Measurements from ENCODE around the gene SHPK. TPM values are rescaled to one million over a fixed set of nuclear protein-coding genes. Genes with fewer than 3 reads are reported as not detected.
A peak's percentile ranks its signal among the peaks of the same experiment; 100 is the strongest.

The SHPK gene
- total and polyA plus RNA-seq, 4 donors, result 9.3 to 66.6 (median 17.0) TPM

DNA sequence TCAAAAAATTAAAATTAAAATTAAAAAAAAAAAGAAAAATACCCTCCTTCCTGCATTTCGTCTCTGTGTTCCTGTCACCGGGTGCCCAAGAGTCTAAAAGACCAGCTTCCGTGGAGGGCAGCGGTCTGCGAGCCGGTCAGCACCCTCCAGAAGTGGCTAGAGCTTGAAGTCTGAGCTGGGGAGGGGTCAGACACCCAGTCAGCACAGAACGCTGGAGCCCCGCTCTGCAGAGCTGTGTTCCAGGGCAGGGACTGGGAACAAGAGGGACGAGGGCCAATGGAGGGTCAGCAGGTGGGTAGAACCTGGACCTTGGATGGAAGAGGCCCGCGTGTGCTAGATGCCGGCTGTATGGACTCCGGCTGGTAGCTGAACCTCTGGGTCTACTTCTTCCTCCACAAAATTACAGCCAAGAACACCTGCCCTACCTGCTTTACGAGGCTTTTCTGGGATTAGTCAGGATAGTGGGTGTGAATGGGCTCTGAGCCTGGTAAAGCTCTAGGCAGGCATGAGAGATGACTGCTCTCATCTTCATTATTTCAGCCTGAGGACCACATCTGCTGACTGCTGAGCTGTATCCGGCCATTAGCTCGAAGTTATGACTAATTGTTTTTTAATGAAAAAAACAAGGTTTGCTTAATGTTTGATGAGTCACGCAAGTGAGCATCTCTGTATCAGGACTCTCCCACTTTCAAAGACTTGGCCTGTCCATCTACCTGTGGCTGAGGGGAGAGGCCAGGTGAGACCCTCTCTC is 32.8 kb downstream of the SHPK start (continued):
- TF ChIP-seq, protein P1, sequence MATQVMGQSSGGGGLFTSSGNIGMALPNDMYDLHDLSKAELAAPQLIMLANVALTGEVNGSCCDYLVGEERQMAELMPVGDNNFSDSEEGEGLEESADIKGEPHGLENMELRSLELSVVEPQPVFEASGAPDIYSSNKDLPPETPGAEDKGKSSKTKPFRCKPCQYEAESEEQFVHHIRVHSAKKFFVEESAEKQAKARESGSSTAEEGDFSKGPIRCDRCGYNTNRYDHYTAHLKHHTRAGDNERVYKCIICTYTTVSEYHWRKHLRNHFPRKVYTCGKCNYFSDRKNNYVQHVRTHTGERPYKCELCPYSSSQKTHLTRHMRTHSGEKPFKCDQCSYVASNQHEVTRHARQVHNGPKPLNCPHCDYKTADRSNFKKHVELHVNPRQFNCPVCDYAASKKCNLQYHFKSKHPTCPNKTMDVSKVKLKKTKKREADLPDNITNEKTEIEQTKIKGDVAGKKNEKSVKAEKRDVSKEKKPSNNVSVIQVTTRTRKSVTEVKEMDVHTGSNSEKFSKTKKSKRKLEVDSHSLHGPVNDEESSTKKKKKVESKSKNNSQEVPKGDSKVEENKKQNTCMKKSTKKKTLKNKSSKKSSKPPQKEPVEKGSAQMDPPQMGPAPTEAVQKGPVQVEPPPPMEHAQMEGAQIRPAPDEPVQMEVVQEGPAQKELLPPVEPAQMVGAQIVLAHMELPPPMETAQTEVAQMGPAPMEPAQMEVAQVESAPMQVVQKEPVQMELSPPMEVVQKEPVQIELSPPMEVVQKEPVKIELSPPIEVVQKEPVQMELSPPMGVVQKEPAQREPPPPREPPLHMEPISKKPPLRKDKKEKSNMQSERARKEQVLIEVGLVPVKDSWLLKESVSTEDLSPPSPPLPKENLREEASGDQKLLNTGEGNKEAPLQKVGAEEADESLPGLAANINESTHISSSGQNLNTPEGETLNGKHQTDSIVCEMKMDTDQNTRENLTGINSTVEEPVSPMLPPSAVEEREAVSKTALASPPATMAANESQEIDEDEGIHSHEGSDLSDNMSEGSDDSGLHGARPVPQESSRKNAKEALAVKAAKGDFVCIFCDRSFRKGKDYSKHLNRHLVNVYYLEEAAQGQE (IDR thresholded peaks at IDR 0.05), result no peak
- TF ChIP-seq SP1 (IDR thresholded peaks at IDR 0.05) (no peak), RXRA (IDR thresholded peaks at IDR 0.05) (no peak), FOXA1 (IDR thresholded peaks at IDR 0.05) (no peak), FOXA2 (IDR thresholded peaks at IDR 0.05) (no peak)

DNA sequence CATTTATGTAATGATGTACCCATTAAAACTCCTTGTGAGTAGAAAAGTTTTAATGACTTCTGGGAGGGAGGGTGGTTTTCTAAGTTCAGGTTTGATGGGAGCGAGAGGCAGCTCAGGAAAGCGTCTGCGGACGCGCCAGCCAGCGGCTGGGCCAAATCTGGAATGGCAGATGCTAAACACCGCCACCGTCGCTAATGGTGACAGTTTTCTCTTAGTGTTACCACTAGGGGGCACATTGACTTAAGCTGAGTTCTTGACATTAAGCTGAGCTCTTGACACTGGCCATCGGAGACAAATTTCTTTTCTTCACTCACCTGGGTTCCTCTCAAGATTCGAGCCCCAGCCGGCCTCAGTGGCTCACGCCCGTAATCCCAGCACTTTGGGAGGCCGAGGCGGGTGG is 33.6 kb downstream of the SHPK start:
- peaks cover 0 to 24% (median 17%) of the 10 kb centered on the region in 4 donors for H3K36me3 ChIP-seq (ENCODE audit: control insufficient read depth in 4 of 4, insufficient read depth in 3 of 4, low read depth in 1 of 4, low read length in 3 of 4)
- no peak overlapping the region for H3K9ac ChIP-seq (ENCODE audit: low read depth in 1 of 2, low read length in 2 of 2)
- no peaks in the 10 kb centered on the region for H3K4me1 ChIP-seq (ENCODE audit: control insufficient read depth in 4 of 4, insufficient read depth in 4 of 4, low read length in 3 of 4)
- H3K27ac ChIP-seq (ENCODE audit: low read depth in 1 of 2, low read length in 2 of 2), result no peak overlapping the region
- H3K27me3 ChIP-seq (ENCODE audit: control insufficient read depth in 4 of 4, insufficient read depth in 4 of 4, low read length in 3 of 4), result no peaks in the 10 kb centered on the region
- TF ChIP-seq, protein P2, sequence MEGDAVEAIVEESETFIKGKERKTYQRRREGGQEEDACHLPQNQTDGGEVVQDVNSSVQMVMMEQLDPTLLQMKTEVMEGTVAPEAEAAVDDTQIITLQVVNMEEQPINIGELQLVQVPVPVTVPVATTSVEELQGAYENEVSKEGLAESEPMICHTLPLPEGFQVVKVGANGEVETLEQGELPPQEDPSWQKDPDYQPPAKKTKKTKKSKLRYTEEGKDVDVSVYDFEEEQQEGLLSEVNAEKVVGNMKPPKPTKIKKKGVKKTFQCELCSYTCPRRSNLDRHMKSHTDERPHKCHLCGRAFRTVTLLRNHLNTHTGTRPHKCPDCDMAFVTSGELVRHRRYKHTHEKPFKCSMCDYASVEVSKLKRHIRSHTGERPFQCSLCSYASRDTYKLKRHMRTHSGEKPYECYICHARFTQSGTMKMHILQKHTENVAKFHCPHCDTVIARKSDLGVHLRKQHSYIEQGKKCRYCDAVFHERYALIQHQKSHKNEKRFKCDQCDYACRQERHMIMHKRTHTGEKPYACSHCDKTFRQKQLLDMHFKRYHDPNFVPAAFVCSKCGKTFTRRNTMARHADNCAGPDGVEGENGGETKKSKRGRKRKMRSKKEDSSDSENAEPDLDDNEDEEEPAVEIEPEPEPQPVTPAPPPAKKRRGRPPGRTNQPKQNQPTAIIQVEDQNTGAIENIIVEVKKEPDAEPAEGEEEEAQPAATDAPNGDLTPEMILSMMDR (IDR thresholded peaks at IDR 0.05; ENCODE audit: low read depth, low read length, missing input control), result peak; percentile 42
- no peak for TF ChIP-seq GABPA (IDR thresholded peaks at IDR 0.05 in 1 of 2, conservative IDR thresholded peaks at IDR 0.05 in 1 of 2)
- no peak for TF ChIP-seq FOXA1 (IDR thresholded peaks at IDR 0.05)
- TF ChIP-seq, protein P3, sequence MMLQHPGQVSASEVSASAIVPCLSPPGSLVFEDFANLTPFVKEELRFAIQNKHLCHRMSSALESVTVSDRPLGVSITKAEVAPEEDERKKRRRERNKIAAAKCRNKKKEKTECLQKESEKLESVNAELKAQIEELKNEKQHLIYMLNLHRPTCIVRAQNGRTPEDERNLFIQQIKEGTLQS (IDR thresholded peaks at IDR 0.05), result no peak
- no peak for TF ChIP-seq NR2F2 (IDR thresholded peaks at IDR 0.05)
- TF ChIP-seq FOXA2 (IDR thresholded peaks at IDR 0.05), result no peak
- no peak for TF ChIP-seq JUND (IDR thresholded peaks at IDR 0.05)
- no peak for TF ChIP-seq YY1 (IDR thresholded peaks at IDR 0.05)
- no peak for TF ChIP-seq RXRA (IDR thresholded peaks at IDR 0.05)
- TF ChIP-seq, protein P4, sequence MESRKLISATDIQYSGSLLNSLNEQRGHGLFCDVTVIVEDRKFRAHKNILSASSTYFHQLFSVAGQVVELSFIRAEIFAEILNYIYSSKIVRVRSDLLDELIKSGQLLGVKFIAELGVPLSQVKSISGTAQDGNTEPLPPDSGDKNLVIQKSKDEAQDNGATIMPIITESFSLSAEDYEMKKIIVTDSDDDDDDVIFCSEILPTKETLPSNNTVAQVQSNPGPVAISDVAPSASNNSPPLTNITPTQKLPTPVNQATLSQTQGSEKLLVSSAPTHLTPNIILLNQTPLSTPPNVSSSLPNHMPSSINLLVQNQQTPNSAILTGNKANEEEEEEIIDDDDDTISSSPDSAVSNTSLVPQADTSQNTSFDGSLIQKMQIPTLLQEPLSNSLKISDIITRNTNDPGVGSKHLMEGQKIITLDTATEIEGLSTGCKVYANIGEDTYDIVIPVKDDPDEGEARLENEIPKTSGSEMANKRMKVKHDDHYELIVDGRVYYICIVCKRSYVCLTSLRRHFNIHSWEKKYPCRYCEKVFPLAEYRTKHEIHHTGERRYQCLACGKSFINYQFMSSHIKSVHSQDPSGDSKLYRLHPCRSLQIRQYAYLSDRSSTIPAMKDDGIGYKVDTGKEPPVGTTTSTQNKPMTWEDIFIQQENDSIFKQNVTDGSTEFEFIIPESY (IDR thresholded peaks at IDR 0.05), result no peak
- peak; percentile 49 to 66 for TF ChIP-seq RAD21 (IDR thresholded peaks at IDR 0.05)
- no peaks in the 10 kb centered on the region for H3K9me3 ChIP-seq (ENCODE audit: control insufficient read depth in 4 of 4, low read length in 3 of 4)
- 87% methylated on average over 16 of the region's 16 CpGs for WGBS
- H3K4me3 ChIP-seq (ENCODE audit: low read depth in 1 of 3, low read length in 3 of 3), result no peak overlapping the region
- no peak for DNase-seq (ENCODE audit: low spot score)
